Activated gamma-delta T cell treated with anti-CD3 and anti-CD28 coated beads, Interleukin-2, amount 50 U/mL, for 16 hours (primary cell): ENCODE data around the gene LOX.

Experiments used
- DNase-seq: peaks from one replicate; pipeline ENCODE4 v3.0.0-alpha.2; 2020; ENCODE audit warnings: low read depth

LOX gene

GRCh38 chr5:122053181-122054109 is 24.6 kb downstream of the LOX start:
- DNase-seq: no peak

GRCh38 chr5:122051569-122051968 is 26.5 kb downstream of the LOX start:
- DNase-seq: no peak

GRCh38 chr5:122050959-122051358 is 27.1 kb downstream of the LOX start:
- no peak for DNase-seq

- DNase-seq: no peak
These were observed 37.3 kb downstream of the LOX start for GRCh38 chr5:122040636-122041302.

GRCh38 chr5:122036326-122036725 is 41.7 kb downstream of the LOX start:
- no peak for DNase-seq

- no peak for DNase-seq
These were observed 42.1 kb downstream of the LOX start for GRCh38 chr5:122035913-122036312.

- DNase-seq: no peak
These were observed 46.2 kb downstream of the LOX start for GRCh38 chr5:122031836-122032235.

GRCh38 chr5:122030251-122030650 is 47.8 kb downstream of the LOX start:
- DNase-seq: no peak

GRCh38 chr5:122029818-122030217 is 48.2 kb downstream of the LOX start:
- DNase-seq: no peak

GRCh38 chr5:122022966-122023365 is 55.1 kb downstream of the LOX start:
- DNase-seq: no peak

GRCh38 chr5:122019919-122020590 is 58.0 kb downstream of the LOX start:
- no peak for DNase-seq

- no peak for DNase-seq
These were observed 62.6 kb downstream of the LOX start for GRCh38 chr5:122015471-122015870.

GRCh38 chr5:122014236-122014935 is 63.7 kb downstream of the LOX start:
- DNase-seq: no peak
